Brain microvascular endothelial cell (primary cell): ENCODE results near the gene YJU2.

Experiments
- DNase-seq: peaks from one replicate; pipeline ENCODE4 v3.0.0-alpha.2; 2020
- H3K27ac ChIP-seq: fragments of 250-450 bp; sonication (Bioruptor Pico); 2 replicates; pipeline ENCODE4 v1.5.1; 2020; ENCODE audit warnings: mild to moderate bottlenecking, moderate library complexity
- H3K27me3 ChIP-seq: fragments of 250-450 bp; sonication (Bioruptor Pico); replicated peaks from 2 replicates; pipeline ENCODE4 v1.5.1; 2020; ENCODE audit warnings: mild to moderate bottlenecking
- H3K36me3 ChIP-seq: fragments of 250-450 bp; sonication (Bioruptor Pico); replicated peaks from 2 replicates; pipeline ENCODE4 v1.5.1; 2020; ENCODE audit warnings: mild to moderate bottlenecking
- H3K4me3 ChIP-seq: 2 replicates; pipeline ENCODE4 v1.5.1; 2011; ENCODE audit warnings: low read depth, mild to moderate bottlenecking, control low read depth, low read length, moderate library complexity
- in situ Hi-C: cut with HindIII; loops from 2 replicates; pipeline ENCODE4 v1.10.0; 2017; ENCODE audit warnings: low sequenced_read_pairs, low pct_ligation_motif_present
- TF ChIP-seq, protein P1 (sequence below): IDR thresholded peaks from 2 replicates; pipeline ENCODE4 v1.5.1; 2011; ENCODE audit warnings: low read depth, mild to moderate bottlenecking, moderate library complexity, low read length, control low read depth, inconsistent platforms; ENCODE audit errors: missing control alignments

Gene YJU2

DNA sequence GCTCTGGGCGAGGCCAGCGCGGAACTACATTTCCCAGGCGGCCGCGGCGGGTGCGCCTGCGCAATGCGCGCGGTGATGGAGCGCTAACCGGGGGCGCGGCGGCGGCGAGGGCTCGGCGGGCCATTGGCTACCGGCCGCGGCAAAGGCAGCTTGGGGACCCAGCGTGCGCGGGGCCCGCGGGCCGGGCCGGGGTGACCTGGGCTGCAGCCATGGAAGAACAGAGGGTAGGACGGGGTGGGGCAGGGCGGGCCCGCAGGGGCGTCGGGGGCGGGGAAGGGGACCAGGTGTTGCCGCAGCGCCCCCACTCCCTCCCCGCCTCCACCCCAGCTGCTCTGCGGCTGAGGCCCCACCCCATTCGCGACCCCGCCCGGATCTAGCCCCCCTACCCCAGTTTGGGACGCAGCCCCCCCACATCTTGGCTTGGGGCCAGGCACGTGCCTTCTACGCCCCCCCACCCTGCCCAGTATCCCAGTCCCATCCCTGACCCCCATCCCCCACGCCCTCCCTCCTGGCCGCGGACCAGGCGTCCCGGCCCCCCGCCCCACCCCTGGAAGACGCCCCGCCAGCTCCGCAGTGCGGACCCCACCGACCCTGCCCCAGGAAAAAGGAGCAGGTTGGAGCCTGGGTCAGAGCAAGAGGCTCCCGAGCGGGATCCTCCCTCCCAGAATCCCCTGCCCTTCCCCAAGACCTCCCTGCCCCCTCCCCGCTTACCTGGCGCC, 57.8 kb downstream of the YJU2 start, which contains the start of gene FSD1:
TSS of gene FSD1 (plus strand) at position 61 of the 719 bp plus-strand sequence. CDS start at position 210, 149 bp downstream.
- DNase-seq, result peak; percentile 30
- Histone ChIP-seq H3K4me3 (peak within 1 kb of the TSS; percentile 45), H3K27me3 (no peaks in the 10 kb centered on the region), H3K27ac (no peak within 1 kb of the TSS), H3K36me3 (no peaks in the 10 kb centered on the region)
- in situ Hi-C loops, result no loop called here
- TF ChIP-seq, protein P1, sequence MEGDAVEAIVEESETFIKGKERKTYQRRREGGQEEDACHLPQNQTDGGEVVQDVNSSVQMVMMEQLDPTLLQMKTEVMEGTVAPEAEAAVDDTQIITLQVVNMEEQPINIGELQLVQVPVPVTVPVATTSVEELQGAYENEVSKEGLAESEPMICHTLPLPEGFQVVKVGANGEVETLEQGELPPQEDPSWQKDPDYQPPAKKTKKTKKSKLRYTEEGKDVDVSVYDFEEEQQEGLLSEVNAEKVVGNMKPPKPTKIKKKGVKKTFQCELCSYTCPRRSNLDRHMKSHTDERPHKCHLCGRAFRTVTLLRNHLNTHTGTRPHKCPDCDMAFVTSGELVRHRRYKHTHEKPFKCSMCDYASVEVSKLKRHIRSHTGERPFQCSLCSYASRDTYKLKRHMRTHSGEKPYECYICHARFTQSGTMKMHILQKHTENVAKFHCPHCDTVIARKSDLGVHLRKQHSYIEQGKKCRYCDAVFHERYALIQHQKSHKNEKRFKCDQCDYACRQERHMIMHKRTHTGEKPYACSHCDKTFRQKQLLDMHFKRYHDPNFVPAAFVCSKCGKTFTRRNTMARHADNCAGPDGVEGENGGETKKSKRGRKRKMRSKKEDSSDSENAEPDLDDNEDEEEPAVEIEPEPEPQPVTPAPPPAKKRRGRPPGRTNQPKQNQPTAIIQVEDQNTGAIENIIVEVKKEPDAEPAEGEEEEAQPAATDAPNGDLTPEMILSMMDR, result no peak

DNA sequence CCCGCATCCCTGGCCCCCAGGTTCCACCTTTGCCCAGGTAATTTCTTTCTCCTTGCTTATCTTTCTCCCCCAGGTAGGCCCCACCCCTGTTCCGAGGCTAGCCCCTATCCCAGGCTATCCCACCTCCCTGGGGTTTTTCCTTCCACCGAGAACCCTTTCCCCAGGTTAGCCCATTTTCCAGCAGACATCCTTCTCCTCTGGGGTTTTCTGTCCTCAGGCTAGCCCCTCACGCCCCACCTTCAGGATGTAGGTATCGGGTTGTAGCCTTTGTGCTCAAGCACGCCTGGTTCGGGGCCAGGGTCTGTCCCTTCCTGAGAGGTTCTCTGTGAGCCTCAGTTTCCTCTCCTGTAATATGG, 58.4 kb downstream of the YJU2 start:
- in situ Hi-C loops, result no loop called here

DNA sequence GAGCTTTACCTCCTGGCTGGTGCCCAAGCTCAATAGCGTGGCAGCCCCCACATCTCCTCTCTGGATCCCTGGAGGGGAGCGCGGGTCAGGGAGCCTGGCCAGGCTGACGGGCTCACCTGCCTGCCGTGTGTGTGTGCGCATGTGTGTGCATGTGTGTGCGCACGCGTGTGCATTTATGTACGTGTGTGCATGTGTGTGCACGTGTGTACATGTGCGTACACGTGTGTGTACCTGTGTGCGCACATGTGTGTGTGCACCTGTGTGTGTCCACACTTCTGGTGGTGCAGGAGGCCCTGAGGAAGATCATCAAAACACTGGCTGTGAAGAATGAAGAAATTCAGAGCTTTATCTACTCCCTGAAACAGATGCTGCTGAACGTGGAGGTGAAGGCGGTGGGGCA, 58.8 kb downstream of the YJU2 start:
- Histone ChIP-seq H3K4me3 (no peak overlapping the region), H3K36me3 (peaks cover 6% of the 10 kb centered on the region), H3K27ac (no peak overlapping the region), H3K27me3 (no peaks in the 10 kb centered on the region)
- TF ChIP-seq, protein P1, result no peak
- DNase-seq, result no peak
- in situ Hi-C loops, result no loop called here

More for the DNA sequence above, 58.4 kb downstream of the YJU2 start:
- TF ChIP-seq, protein P1, result no peak
- no peak for DNase-seq
- no peak overlapping the region for H3K4me3 ChIP-seq
- H3K27ac ChIP-seq, result no peak overlapping the region
- H3K36me3 ChIP-seq, result peaks cover 1% of the 10 kb centered on the region
- no peaks in the 10 kb centered on the region for H3K27me3 ChIP-seq

DNA sequence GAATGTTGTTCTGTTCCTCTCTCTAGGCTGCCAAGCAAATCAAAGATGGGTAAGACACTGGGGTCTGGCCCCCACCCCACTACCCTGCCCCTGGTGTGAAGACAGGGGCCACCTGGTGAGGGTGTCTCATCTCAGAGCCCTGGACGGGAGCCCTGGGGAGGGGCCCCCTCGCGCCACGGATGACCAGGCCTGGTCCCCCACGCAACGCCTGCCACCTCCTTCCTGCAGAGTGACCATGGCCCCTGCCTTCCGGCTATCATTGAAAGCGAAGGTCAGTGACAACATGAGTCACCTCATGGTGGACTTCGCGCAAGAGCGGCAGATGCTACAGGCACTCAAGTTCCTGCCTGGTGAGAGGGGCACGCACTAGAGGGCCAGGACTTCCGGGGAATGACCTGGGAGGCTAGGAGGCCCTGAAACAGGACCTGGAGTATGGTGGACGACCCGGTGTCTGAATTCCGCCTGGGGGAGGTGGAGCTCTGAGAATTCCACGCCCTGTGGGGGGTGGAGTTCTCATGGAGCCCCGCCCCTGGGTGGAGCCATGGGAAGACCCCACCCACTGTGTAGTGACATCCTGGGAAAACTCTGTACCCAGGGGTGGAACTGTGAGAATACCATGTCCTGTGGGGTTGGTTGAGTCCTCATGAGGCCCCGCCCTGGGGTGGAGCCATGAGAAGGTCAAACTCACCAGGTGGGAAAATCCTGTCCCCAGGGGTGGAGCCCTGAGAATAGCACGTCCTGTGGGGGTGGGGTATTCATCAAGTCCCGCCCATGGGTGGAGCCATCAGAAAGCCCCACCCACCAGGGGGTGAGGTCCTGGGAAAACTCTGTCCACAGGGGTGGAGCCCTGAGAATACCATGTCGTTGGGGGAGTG, 63.6 kb downstream of the YJU2 start:
- in situ Hi-C loops, result no loop called here
- Histone ChIP-seq H3K36me3 (peaks cover 12% of the 10 kb centered on the region), H3K27ac (no peak overlapping the region), H3K4me3 (no peak overlapping the region), H3K27me3 (no peaks in the 10 kb centered on the region)
- no peak for DNase-seq
- TF ChIP-seq, protein P1, result no peak

DNA sequence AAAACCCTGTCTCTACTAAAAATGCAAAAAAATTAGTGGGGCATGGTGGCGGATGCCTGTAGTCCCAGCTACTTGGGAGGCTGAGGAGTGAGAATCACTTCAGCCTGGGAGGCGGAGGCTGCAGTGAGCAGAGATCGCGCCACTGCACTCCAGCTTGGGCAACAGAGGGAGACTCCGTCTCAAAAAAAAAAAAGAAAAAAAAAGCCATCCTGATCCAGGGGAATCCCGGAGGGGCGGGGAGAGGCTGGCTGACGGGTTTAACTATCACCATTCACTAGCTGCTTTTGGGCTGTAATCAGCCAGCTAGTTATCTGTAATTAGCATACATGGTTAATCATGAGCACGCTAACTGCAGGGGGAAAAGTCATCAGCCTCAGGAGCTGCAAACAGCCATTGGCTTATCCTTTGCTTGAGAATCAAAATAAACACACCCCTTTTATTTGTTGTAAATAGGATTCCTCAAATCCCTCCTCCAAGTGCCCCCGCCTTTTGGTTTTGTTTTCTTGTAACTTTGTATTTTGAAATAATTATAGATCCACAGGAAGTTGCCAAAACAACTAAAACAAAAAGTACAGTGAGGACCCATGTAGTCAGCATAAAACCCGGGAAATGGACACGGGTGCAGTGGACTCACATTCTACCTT, 67.1 kb downstream of the YJU2 start:
- Histone ChIP-seq H3K4me3 (no peak overlapping the region), H3K27me3 (no peaks in the 10 kb centered on the region), H3K36me3 (peaks cover 16% of the 10 kb centered on the region), H3K27ac (no peak overlapping the region)
- TF ChIP-seq, protein P1, result no peak
- in situ Hi-C loops, result no loop called here
- no peak for DNase-seq
